HFF-Myc (cell line): Measurements from ENCODE around the gene FILIP1.

Experiments
- DNase-seq: peaks from one replicate; pipeline ENCODE4 v3.0.0-alpha.2; 2011; ENCODE audit warnings: low read depth; ENCODE audit errors: extremely low read depth
- H3K4me3 ChIP-seq: replicated peaks from 2 replicates; pipeline ENCODE4 v1.5.1; 2011; ENCODE audit warnings: low read depth, mild to moderate bottlenecking, control low read depth, low read length
- CTCF ChIP-seq: IDR thresholded peaks from 2 replicates; pipeline ENCODE4 v1.5.1; 2012; ENCODE audit warnings: mild to moderate bottlenecking, low read depth, low read length, control low read depth; ENCODE audit errors: missing control alignments

Gene FILIP1

GRCh38 chr6:75493400-75494064, at the start of gene FILIP1:
TSS of gene FILIP1 (minus strand) at chr6:75493800. CDS start at chr6:75414972, 78,828 bp downstream.
- no peak for TF ChIP-seq CTCF
- H3K4me3 ChIP-seq, result no peak within 1 kb of the TSS
- DNase-seq, result no peak

- H3K4me3 ChIP-seq, result no peak overlapping the region
- DNase-seq, result no peak
- TF ChIP-seq CTCF, result no peak
These were observed 49.7 kb upstream of the FILIP1 start for GRCh38 chr6:75543311-75543710.

- H3K4me3 ChIP-seq, result no peak overlapping the region
- DNase-seq, result no peak
- TF ChIP-seq CTCF, result no peak
These were observed 45.5 kb upstream of the FILIP1 start for GRCh38 chr6:75539136-75539535.

- no peak for TF ChIP-seq CTCF
- DNase-seq, result peak; percentile 6
- H3K4me3 ChIP-seq, result no peak overlapping the region
These were observed 38.9 kb upstream of the FILIP1 start for GRCh38 chr6:75532521-75532920.

- no peak for DNase-seq
These were observed 37.6 kb upstream of the FILIP1 start for GRCh38 chr6:75531174-75531573.

GRCh38 chr6:75530696-75531095, 37.1 kb upstream of the FILIP1 start:
- DNase-seq, result no peak
- H3K4me3 ChIP-seq, result no peak overlapping the region
- no peak for TF ChIP-seq CTCF

More at GRCh38 chr6:75531174-75531573, 37.6 kb upstream of the FILIP1 start:
- TF ChIP-seq CTCF, result no peak
- H3K4me3 ChIP-seq, result no peak overlapping the region

- no peak for DNase-seq
- H3K4me3 ChIP-seq, result no peak overlapping the region
- no peak for TF ChIP-seq CTCF
These were observed 34.8 kb upstream of the FILIP1 start for GRCh38 chr6:75528423-75528822.
